CD4-positive, alpha-beta T cell (primary cell): Measurements from ENCODE around the gene DRC7. TPM values are rescaled to one million over a fixed set of nuclear protein-coding genes. Genes with fewer than 3 reads are reported as not detected.
A peak's percentile ranks its signal among the peaks of the same experiment; 100 is the strongest.

ENCODE experiments used
- ATAC-seq: fragments of 200-7000 bp; cut with Tn5 transposase; one replicate; pipeline ENCODE4 v1.10.0; 2022; ENCODE audit warnings: mild to moderate bottlenecking; ENCODE audit not compliant: poor library complexity
- CTCF ChIA-PET: fragments of 350-600 bp; sonication (Branson Sonifier 250); formaldehyde crosslinking; loops from one replicate; lab custom pipeline; 2021; ENCODE audit warnings: antibody characterized with exemption, inconsistent platforms; lab: Charles Lee
- POLR2A ChIA-PET: fragments of 350-600 bp; sonication (Branson Sonifier 250); formaldehyde crosslinking; loops from one replicate; lab custom pipeline; 2021; ENCODE audit warnings: antibody characterized with exemption, inconsistent platforms; lab: Charles Lee
- DNase-seq, 14 experiments: peaks; one replicate each; pipeline ENCODE4 v3.0.0-alpha.2; 2013 to 2020; ENCODE audit warnings: mixed read lengths in 2 of 14
- H3K27ac ChIP-seq, 2 donors: one replicate each; pipeline versions ENCODE4 v1.5.1 to v1.7.0; 2013; ENCODE audit warnings: low read length in 2 of 2, low read depth in 1 of 2, mild to moderate bottlenecking in 1 of 2
- H3K27me3 ChIP-seq, 2 experiments: 1 replicate in 1 of 2; 2 replicates in 1 of 2; pipeline versions ENCODE4 v1.6.1 to v1.7.0; 2013; ENCODE audit warnings: low read length in 2 of 2, control low read depth in 1 of 2, mild to moderate bottlenecking in 1 of 2, moderate library complexity in 1 of 2; ENCODE audit not compliant: insufficient read depth in 2 of 2, control insufficient read depth in 1 of 2
- H3K36me3 ChIP-seq: one replicate; pipeline ENCODE4 v1.6.1; 2013; ENCODE audit warnings: low read length, control low read depth; ENCODE audit not compliant: insufficient read depth
- H3K4me1 ChIP-seq: one replicate; pipeline ENCODE4 v1.6.1; 2013; ENCODE audit warnings: low read length, control low read depth; ENCODE audit not compliant: insufficient read depth
- H3K4me3 ChIP-seq: one replicate; pipeline ENCODE4 v1.5.1; 2013; ENCODE audit warnings: mild to moderate bottlenecking, low read length, moderate library complexity
- H3K9me3 ChIP-seq, 2 experiments: 1 replicate in 1 of 2; 2 replicates in 1 of 2; pipeline versions ENCODE4 v1.6.1 to v1.7.0; 2013; ENCODE audit warnings: low read length in 2 of 2, mild to moderate bottlenecking in 2 of 2, control low read depth in 1 of 2, moderate library complexity in 1 of 2; ENCODE audit not compliant: control insufficient read depth in 1 of 2, insufficient read depth in 1 of 2
- H3K27ac Mint-ChIP-seq: one replicate; pipeline ENCODE4 v1.8.0; 2020; ENCODE audit warnings: mixed read lengths
- H3K27me3 Mint-ChIP-seq: one replicate; pipeline ENCODE4 v1.8.0; 2021; ENCODE audit warnings: mixed read lengths
- H3K36me3 Mint-ChIP-seq: one replicate; pipeline ENCODE4 v1.8.0; 2021; ENCODE audit warnings: low read depth, mixed read lengths
- H3K4me1 Mint-ChIP-seq: one replicate; pipeline ENCODE4 v1.8.0; 2021; ENCODE audit warnings: low read depth, mixed read lengths
- H3K4me3 Mint-ChIP-seq: one replicate; pipeline ENCODE4 v1.8.0; 2020; ENCODE audit warnings: mild to moderate bottlenecking, mixed read lengths
- H3K9me3 Mint-ChIP-seq: one replicate; pipeline ENCODE4 v1.8.0; 2020; ENCODE audit warnings: mixed read lengths
- intact Hi-C, 2 experiments: fragments of 100-400 bp; cut with DNase I in 1 of 2; cut with micrococcal nuclease in 1 of 2; formaldehyde crosslinking; loops; one replicate each; pipeline versions ENCODE4 v1.15.1 to v1.9.0; 2023 to 2025; cut with DNase I, micrococcal nuclease
- total RNA-seq, 174 experiments: library from RNA in 2 of 174; stranded (reverse) in 2 of 174; gene quantifications; one replicate each; pipeline ENCODE4 v1.2.3 and lab custom pipeline; 2021 to 2026
- TF ChIP-seq, protein P1 (sequence below): fragments of 200-600 bp; IDR thresholded peaks from one replicate; pipeline ENCODE4 v1.8.0; 2022; ENCODE audit warnings: antibody characterized with exemption, mild to moderate bottlenecking

Gene DRC7
- total RNA-seq, 2 experiments from 2014 or later: not detected

DNA sequence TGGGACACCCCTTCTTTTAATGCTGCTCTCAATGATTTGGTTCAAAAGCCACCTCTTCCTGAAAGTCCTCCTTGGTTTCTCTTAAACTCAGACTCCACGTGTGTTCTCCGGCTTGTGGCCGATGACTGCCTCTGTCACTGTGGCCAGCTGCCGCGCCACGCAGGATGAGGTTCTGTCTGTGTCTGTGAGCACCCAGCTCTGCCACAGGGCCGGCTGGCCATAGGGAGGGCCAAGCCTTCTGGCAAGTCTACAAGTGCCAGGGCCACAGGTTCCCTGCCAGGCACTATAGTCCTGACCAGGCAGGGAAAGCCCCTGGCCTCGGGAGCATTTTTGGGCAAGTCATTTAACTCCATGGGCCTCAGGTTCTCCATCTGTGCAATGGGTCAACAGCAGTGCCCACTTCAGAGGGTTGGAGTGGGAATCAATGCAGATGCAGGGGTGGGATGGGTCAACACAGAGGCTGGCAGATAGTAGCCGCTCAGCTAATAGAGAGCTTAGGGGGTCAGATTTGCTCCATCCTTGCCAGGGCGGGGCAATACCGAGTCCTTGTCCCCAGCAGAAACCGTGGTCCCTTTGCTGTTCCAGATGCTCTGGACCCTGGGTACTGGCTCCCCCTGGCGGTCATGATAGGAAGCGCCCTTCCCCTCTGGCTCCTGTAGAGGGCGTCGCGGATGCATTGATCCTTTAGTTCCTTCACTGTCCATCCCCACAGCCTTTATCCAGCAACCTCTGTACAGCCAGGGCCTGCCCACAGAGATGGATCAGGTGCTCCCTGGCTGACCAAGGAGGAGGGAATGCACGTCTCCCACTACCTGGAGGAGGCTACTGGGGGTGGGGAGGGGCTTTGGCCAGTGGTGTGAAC, 45.8 kb upstream of the DRC7 start:
- TF ChIP-seq, protein P1, sequence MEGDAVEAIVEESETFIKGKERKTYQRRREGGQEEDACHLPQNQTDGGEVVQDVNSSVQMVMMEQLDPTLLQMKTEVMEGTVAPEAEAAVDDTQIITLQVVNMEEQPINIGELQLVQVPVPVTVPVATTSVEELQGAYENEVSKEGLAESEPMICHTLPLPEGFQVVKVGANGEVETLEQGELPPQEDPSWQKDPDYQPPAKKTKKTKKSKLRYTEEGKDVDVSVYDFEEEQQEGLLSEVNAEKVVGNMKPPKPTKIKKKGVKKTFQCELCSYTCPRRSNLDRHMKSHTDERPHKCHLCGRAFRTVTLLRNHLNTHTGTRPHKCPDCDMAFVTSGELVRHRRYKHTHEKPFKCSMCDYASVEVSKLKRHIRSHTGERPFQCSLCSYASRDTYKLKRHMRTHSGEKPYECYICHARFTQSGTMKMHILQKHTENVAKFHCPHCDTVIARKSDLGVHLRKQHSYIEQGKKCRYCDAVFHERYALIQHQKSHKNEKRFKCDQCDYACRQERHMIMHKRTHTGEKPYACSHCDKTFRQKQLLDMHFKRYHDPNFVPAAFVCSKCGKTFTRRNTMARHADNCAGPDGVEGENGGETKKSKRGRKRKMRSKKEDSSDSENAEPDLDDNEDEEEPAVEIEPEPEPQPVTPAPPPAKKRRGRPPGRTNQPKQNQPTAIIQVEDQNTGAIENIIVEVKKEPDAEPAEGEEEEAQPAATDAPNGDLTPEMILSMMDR: peak; percentile 100
- H3K27ac Mint-ChIP-seq: no peak overlapping the region
- no peak overlapping the region for H3K4me3 ChIP-seq
- no peaks in the 10 kb centered on the region for H3K9me3 ChIP-seq
- POLR2A ChIA-PET: interaction anchor here (0.7 kb wide), 1 partner anchor 72 kb away, joined by 3 read pairs; no protein-coding TSS in a partner anchor
- no peaks in the 10 kb centered on the region for H3K9me3 Mint-ChIP-seq
- H3K36me3 Mint-ChIP-seq: no peaks in the 10 kb centered on the region
- H3K4me1 Mint-ChIP-seq: peaks cover 27% of the 10 kb centered on the region
- peak; percentile 92 for ATAC-seq
- no peak overlapping the region for H3K4me3 Mint-ChIP-seq
- H3K27me3 ChIP-seq: no peaks in the 10 kb centered on the region
- CTCF ChIA-PET: interaction anchor here (0.8 to 1.7 kb wide), 4 partner anchors 54 to 72 kb away, joined by 3 to 13 read pairs (median 4); no protein-coding TSS in a partner anchor
- H3K27ac ChIP-seq: no peak overlapping the region
- peak; percentile 68 to 89 (median 82) for DNase-seq
- H3K4me1 ChIP-seq: peaks cover 50% of the 10 kb centered on the region
- intact Hi-C loops: loop anchor here (1.0 to 10.0 kb wide), 5 partner anchors 46 to 356 kb away; partner anchors contain the start of genes USB1 (in 1 of the 2) and ZNF319 (in 1 of the 2)
- H3K27me3 Mint-ChIP-seq: no peaks in the 10 kb centered on the region
- H3K36me3 ChIP-seq: no peaks in the 10 kb centered on the region

DNA sequence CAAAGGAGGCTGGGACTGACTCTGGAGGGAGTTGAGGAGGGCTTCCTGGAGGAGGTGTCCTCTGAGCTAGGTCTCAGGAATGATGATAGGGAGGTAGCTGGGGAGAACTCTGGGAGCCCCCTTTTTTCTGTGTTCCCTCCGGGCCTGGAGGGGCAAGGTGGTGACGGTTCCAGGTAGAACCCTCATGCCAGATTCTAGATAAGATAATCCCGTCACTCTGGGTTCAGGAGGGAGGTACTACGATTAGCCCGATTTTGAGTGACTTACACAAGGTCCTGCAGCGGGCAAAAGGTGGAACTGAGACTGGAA, 45.2 kb upstream of the DRC7 start:
- Histone ChIP-seq H3K36me3 (no peaks in the 10 kb centered on the region), H3K27ac (no peak overlapping the region), H3K4me3 (no peak overlapping the region), H3K9me3 (no peaks in the 10 kb centered on the region), H3K27me3 (no peaks in the 10 kb centered on the region), H3K4me1 (peaks cover 44% of the 10 kb centered on the region)
- no peak for ATAC-seq
- Mint-ChIP-seq H3K9me3 (no peaks in the 10 kb centered on the region), H3K4me3 (no peak overlapping the region), H3K36me3 (no peaks in the 10 kb centered on the region), H3K27ac (no peak overlapping the region), H3K4me1 (peaks cover 27% of the 10 kb centered on the region), H3K27me3 (no peaks in the 10 kb centered on the region)
- intact Hi-C loops: loop anchor here (1.0 to 10.0 kb wide), 5 partner anchors 47 to 355 kb away; partner anchors contain the start of genes USB1 (in 1 of the 2) and ZNF319 (in 1 of the 2)
- TF ChIP-seq, protein P1: no peak
- CTCF ChIA-PET: interaction anchor here (1.2 to 1.7 kb wide), 3 partner anchors 57 to 73 kb away, joined by 3 to 13 read pairs (median 5); no protein-coding TSS in a partner anchor
- no peak for DNase-seq
- POLR2A ChIA-PET: interaction anchor here (0.7 to 0.8 kb wide), 2 partner anchors 58 to 73 kb away, joined by 3 to 4 read pairs; no protein-coding TSS in a partner anchor

DNA sequence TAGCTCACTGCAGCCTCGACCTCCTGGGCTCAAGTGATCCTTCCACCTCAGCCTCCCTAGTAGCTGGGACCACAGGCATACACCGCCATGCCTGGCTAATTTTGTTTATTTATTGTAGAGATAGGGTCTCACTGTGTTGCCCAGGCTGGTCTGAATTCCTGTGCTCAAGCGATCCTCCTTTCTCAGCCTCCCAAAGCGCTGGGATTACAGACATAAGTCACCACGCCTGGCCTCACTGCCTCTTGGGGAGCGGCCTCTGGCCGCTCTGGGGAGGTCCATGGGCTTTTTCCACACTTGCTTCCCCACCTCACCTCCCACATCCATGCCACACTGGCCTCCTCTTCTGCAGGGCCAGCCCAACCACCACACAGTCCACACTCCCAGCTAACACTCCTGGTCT, 44.8 kb upstream of the DRC7 start:
- no peaks in the 10 kb centered on the region for H3K9me3 Mint-ChIP-seq
- no peak overlapping the region for H3K27ac Mint-ChIP-seq
- Histone ChIP-seq H3K4me3 (no peak overlapping the region), H3K9me3 (no peaks in the 10 kb centered on the region), H3K4me1 (peaks cover 43% of the 10 kb centered on the region), H3K36me3 (no peaks in the 10 kb centered on the region), H3K27me3 (no peaks in the 10 kb centered on the region), H3K27ac (no peak overlapping the region)
- no peaks in the 10 kb centered on the region for H3K27me3 Mint-ChIP-seq
- ChIA-PET CTCF (interaction anchor here (0.6 to 1.7 kb wide), 2 partner anchors 10 to 73 kb away, joined by 3 to 13 read pairs; no protein-coding TSS in a partner anchor), POLR2A (interaction anchor here (0.8 kb wide), 1 partner anchor 59 kb away, joined by 4 read pairs; no protein-coding TSS in a partner anchor)
- TF ChIP-seq, protein P1: no peak
- no peak for DNase-seq
- intact Hi-C loops: loop anchor here (1.0 to 10.0 kb wide), 5 partner anchors 47 to 355 kb away; partner anchors contain the start of genes USB1 (in 1 of the 2) and ZNF319 (in 1 of the 2)
- H3K4me1 Mint-ChIP-seq: peaks cover 27% of the 10 kb centered on the region
- no peak for ATAC-seq
- no peak overlapping the region for H3K4me3 Mint-ChIP-seq
- no peaks in the 10 kb centered on the region for H3K36me3 Mint-ChIP-seq
